SU-DHL-6 (cell line): ENCODE results near the gene RASA3.
"Not testable (repeated sequence)": the region's sequence is repeated elsewhere in the genome, so short reads cannot be mapped to it uniquely, and the experiment has no call there.

Experiments
- H2AFZ ChIP-seq: fragments of 200-600 bp; sonication (generic); 2 replicates; pipeline ENCODE4 v1.6.1; 2014; ENCODE audit warnings: low read depth, mild to moderate bottlenecking, moderate library complexity, mixed read lengths, antibody characterized with exemption, low read length; ENCODE audit not compliant: severe bottlenecking
- H3F3A ChIP-seq: fragments of 200-600 bp; shearing (Covaris generic); 2 replicates; pipeline ENCODE4 v1.6.0; 2016; ENCODE audit warnings: antibody characterized with exemption, mild to moderate bottlenecking; ENCODE audit not compliant: insufficient read depth
- H3K27ac ChIP-seq: fragments of 200-600 bp; sonication (generic); 2 replicates; pipeline ENCODE4 v1.5.1; 2016; ENCODE audit warnings: low read depth, mild to moderate bottlenecking, low read length, moderate library complexity, mixed read lengths
- H3K27me3 ChIP-seq: fragments of 200-600 bp; sonication (generic), shearing (Covaris generic); 2 replicates; pipeline ENCODE4 v1.6.0; 2014; ENCODE audit warnings: mild to moderate bottlenecking, low read length
- H3K36me3 ChIP-seq: fragments of 200-600 bp; sonication (generic); 2 replicates; pipeline ENCODE4 v1.6.1; 2014; ENCODE audit warnings: mild to moderate bottlenecking, low read length, mixed read lengths
- H3K4me2 ChIP-seq: fragments of 300-600, 200-600 bp; shearing (Covaris generic), sonication (generic); 2 replicates; pipeline ENCODE4 v1.6.0; 2014; ENCODE audit warnings: low read length, low read depth, mild to moderate bottlenecking; ENCODE audit not compliant: poor library complexity, severe bottlenecking
- H3K4me3 ChIP-seq: fragments of 200-600 bp; sonication (generic); 2 replicates; pipeline ENCODE4 v1.5.1; 2014; ENCODE audit warnings: antibody characterized with exemption, low read length, mild to moderate bottlenecking, mixed read lengths; ENCODE audit not compliant: insufficient read depth, poor library complexity, severe bottlenecking
- H3K79me2 ChIP-seq: fragments of 200-600 bp; sonication (generic); 2 replicates; pipeline ENCODE4 v1.6.1; 2014; ENCODE audit warnings: mild to moderate bottlenecking, low read length, moderate library complexity; ENCODE audit not compliant: insufficient read depth
- H3K9ac ChIP-seq: fragments of 200-600 bp; sonication (generic); 2 replicates; pipeline ENCODE4 v1.7.0; 2014; ENCODE audit warnings: mild to moderate bottlenecking, low read length
- H3K9me2 ChIP-seq: fragments of 200-600 bp; sonication (generic); replicated peaks from 2 replicates; pipeline ENCODE4 v1.6.1; 2014; ENCODE audit warnings: low read length; ENCODE audit not compliant: insufficient read depth
- H3K9me3 ChIP-seq: fragments of 200-600 bp; sonication (generic); 2 replicates; pipeline ENCODE4 v1.6.1; 2014; ENCODE audit warnings: low read length, mixed read lengths; ENCODE audit not compliant: insufficient read depth
- H4K20me1 ChIP-seq: fragments of 200-600 bp; sonication (generic); 2 replicates; pipeline ENCODE4 v1.6.1; 2014; ENCODE audit warnings: low read depth, mild to moderate bottlenecking, antibody characterized with exemption, low read length, moderate library complexity, mixed read lengths
- CTCF ChIP-seq: fragments of 200-600 bp; sonication (generic); IDR thresholded peaks from one replicate; pipeline ENCODE4 v1.5.1; 2017; ENCODE audit warnings: antibody characterized with exemption, mild to moderate bottlenecking, low read length, moderate library complexity; ENCODE audit not compliant: insufficient read depth, poor library complexity, severe bottlenecking
- EZH2phosphoT487 ChIP-seq: fragments of 200-600 bp; sonication (generic), shearing (Covaris generic); conservative IDR thresholded peaks from 2 replicates; pipeline ENCODE4 v1.6.1; 2018; ENCODE audit warnings: mild to moderate bottlenecking, antibody characterized with exemption, low read length, moderate library complexity, mixed read lengths

The RASA3 gene

GRCh38 chr13:114103801-114104654 lies 28.4 kb downstream of the RASA3 start:
- Histone ChIP-seq H3K9me2 (no peaks in the 10 kb centered on the region), H3K4me2 (no peak overlapping the region), H3K4me3 (no peak overlapping the region), H3K27me3 (no peaks in the 10 kb centered on the region), H2AFZ (no peak overlapping the region), H3K27ac (no peak overlapping the region), H3F3A (no peaks in the 10 kb centered on the region), H4K20me1 (no peaks in the 10 kb centered on the region), H3K9me3 (no peaks in the 10 kb centered on the region), H3K79me2 (no peaks in the 10 kb centered on the region), H3K9ac (no peak overlapping the region), H3K36me3 (no peaks in the 10 kb centered on the region)
- no peak for TF ChIP-seq EZH2phosphoT487

DNA sequence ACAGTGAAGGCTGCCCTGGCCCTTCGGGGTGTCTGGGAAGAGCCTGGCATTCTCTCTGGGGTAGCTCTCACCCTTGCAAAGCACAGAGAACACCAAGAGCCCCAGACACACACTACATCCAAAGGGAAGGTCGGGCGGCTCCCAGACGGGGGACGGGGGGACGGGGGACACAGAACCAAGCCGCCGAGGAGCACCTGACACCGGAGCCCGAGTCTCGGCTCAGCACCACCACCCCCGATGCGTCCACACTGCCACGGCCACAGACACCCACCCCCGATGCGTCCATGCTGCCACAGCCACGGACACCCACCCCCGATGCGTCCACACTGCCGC lies 29.2 kb downstream of the RASA3 start:
- not testable (repeated sequence) for H3K9me3 ChIP-seq, H2AFZ ChIP-seq, H3K36me3 ChIP-seq, H3K4me2 ChIP-seq, H3K79me2 ChIP-seq, H3K9me2 ChIP-seq, H3K9ac ChIP-seq, H3F3A ChIP-seq, H4K20me1 ChIP-seq, H3K27me3 ChIP-seq, H3K27ac ChIP-seq, H3K4me3 ChIP-seq

DNA sequence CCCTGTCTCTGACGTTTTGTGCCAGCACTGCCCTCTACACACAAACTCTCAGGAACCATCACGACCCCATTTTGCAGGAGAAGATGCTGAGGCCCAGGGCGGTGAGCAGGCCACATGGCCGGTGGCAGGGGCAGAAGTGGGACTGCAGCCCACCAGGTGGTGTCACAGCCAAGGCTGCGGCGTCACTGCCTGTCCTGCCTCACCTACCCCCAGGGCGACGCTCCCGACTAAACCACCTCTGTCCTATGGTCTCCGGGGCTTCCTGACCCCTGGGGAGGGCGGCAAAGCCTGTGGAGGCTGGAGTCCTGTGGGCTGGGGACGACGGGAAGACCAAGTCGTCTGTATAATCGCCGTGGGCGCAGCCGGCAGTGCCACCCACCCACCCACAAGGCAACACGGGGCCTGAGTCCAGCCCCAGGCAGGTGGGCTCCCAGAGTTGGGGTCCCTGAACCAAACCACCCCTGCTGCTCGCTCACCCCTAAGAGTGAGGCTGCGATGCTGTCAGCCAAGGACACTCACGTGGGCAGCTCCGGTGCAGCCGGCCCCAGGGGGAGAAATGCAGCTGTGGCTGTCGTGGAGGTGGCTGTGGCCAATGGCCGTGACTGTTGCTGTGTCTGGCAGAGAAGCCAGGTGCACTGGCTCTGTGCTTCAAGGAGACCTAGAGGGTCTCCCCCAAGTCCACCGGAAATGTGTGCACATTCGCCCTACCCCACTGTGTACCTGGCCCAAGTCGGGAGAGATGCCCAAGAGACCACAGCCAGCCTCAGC lies 29.7 kb downstream of the RASA3 start:
- H3K9ac ChIP-seq = no peak overlapping the region
- H4K20me1 ChIP-seq = no peaks in the 10 kb centered on the region
- no peaks in the 10 kb centered on the region for H3K9me3 ChIP-seq
- no peaks in the 10 kb centered on the region for H3K36me3 ChIP-seq
- no peak overlapping the region for H3K4me2 ChIP-seq
- H3K27me3 ChIP-seq = no peaks in the 10 kb centered on the region
- no peaks in the 10 kb centered on the region for H3K79me2 ChIP-seq
- no peaks in the 10 kb centered on the region for H3F3A ChIP-seq
- H3K27ac ChIP-seq = no peak overlapping the region
- no peaks in the 10 kb centered on the region for H3K9me2 ChIP-seq
- no peak overlapping the region for H3K4me3 ChIP-seq
- no peak overlapping the region for H2AFZ ChIP-seq
- no peak for TF ChIP-seq EZH2phosphoT487
- TF ChIP-seq CTCF = no peak

DNA sequence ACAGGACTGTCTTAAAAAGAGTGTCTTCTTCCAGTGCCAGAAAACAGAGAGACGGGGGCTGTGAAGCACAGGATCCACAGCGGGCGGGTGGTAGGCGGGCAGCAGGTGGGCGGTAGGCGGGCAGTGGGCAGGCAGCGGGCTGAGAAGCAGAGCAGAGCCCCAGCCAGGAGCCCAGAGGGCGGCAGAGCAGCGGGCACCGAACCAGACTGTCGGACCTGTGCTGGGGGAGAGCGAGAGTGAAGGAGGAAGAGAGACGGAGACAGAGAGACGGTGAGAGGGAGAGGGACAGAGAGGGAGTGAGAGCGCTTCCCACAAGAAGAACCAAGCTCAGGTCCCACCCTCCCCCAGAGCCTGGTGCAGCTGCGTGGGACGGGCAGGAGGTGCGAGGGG lies 30.3 kb downstream of the RASA3 start:
- Histone ChIP-seq H2AFZ (no peak overlapping the region), H4K20me1 (no peaks in the 10 kb centered on the region), H3K9ac (no peak overlapping the region), H3K9me2 (no peaks in the 10 kb centered on the region), H3K9me3 (no peaks in the 10 kb centered on the region), H3K36me3 (no peaks in the 10 kb centered on the region), H3K79me2 (no peaks in the 10 kb centered on the region), H3F3A (no peaks in the 10 kb centered on the region), H3K27me3 (no peaks in the 10 kb centered on the region), H3K4me3 (no peak overlapping the region), H3K4me2 (no peak overlapping the region), H3K27ac (no peak overlapping the region)
- no peak for TF ChIP-seq EZH2phosphoT487
- TF ChIP-seq CTCF = no peak
